K562 (cell line): ENCODE results near the gene MXI1. TPM values are rescaled to one million over a fixed set of nuclear protein-coding genes. Genes with fewer than 3 reads are reported as not detected.

ENCODE experiments used
- CTBP1 ChIP-seq: fragments of 450-650 bp; IDR thresholded peaks from 2 replicates; pipeline ENCODE4 v1.6.1; 2016; ENCODE audit warnings: borderline replicate concordance
- CXXC5 ChIP-seq: fragments of 250-450 bp; sonication (Bioruptor Pico); IDR thresholded peaks from 2 replicates; pipeline ENCODE4 v1.8.0; 2022; ENCODE audit warnings: inconsistent platforms, mild to moderate bottlenecking, moderate library complexity
- MCM7 ChIP-seq, 2 experiments: fragments of 450-650 bp; IDR thresholded peaks; 2 replicates each; pipeline ENCODE4 v1.6.1; 2016 to 2018
- POLR2G ChIP-seq: fragments of 200-400 bp; formaldehyde crosslinking; IDR thresholded peaks from 2 replicates; pipeline ENCODE4 v1.6.1; 2017; ENCODE audit warnings: low read depth, mild to moderate bottlenecking, antibody characterized with exemption, low read length, moderate library complexity
- RBM22 ChIP-seq: fragments of 200-400 bp; formaldehyde crosslinking; IDR thresholded peaks from 2 replicates; pipeline ENCODE4 v1.6.1; 2018; ENCODE audit warnings: low read length, low read depth; ENCODE audit not compliant: poor library complexity, severe bottlenecking
- XRCC3 ChIP-seq: fragments of 450-650 bp; IDR thresholded peaks from 2 replicates; pipeline ENCODE4 v1.6.1; 2017; ENCODE audit warnings: mild to moderate bottlenecking, moderate library complexity
- ZKSCAN3 ChIP-seq: fragments of 250-450 bp; sonication (Bioruptor Pico); IDR thresholded peaks from 2 replicates; pipeline ENCODE4 v1.4.0; 2020
- ZNF175 ChIP-seq: fragments of 200-800 bp; sonication (Bioruptor generic); IDR thresholded peaks from 2 replicates; pipeline ENCODE4 v1.6.1; 2016; ENCODE audit warnings: low read depth, mild to moderate bottlenecking, missing genetic modification characterization, missing compliant biosample characterization
- ZNF586 ChIP-seq: fragments of 450-650 bp; formaldehyde crosslinking; conservative IDR thresholded peaks from 2 replicates; pipeline ENCODE4 v1.4.0; 2020; ENCODE audit warnings: mild to moderate bottlenecking, moderate library complexity
- polyA plus RNA-seq, 8 experiments: library from polyadenylated mRNA; depleted of rRNA in 4 of 8; stranded (reverse) in 5 of 8; unstranded in 3 of 8; fragments of >200 nt; fragmentation: Nextera tagmentation in 2 of 8; fragmentation: Illumina TruSeq in 1 of 8; extraction: Ambion mirVana in 2 of 8; extraction: Trizol in 1 of 8; gene quantifications; 2 replicates each; pipeline versions ENCODE4 v1.2.1 to v1.2.3, GENCODE V29; 2011 to 2014; ENCODE audit warnings: inconsistent platforms in 1 of 8, missing spikeins in 1 of 8
- total RNA-seq, 7 experiments: library from RNA; depleted of rRNA in 6 of 7; stranded (reverse); fragments of >200 nt in 6 of 7; fragmentation: Illumina TruSeq in 2 of 7; extraction: Trizol in 2 of 7; gene quantifications; 2 replicates each; pipeline versions ENCODE4 v1.2.1 to v1.2.3, GENCODE V29; 2011 to 2021; ENCODE audit warnings: low replicate concordance in 1 of 7
- TF ChIP-seq, protein P1 (sequence below): fragments of 200-600 bp; sonication (generic); IDR thresholded peaks from one replicate; pipeline ENCODE4 v1.6.1; 2012; ENCODE audit warnings: mild to moderate bottlenecking, low read depth, low read length, inconsistent platforms
- TF ChIP-seq, protein P2 (sequence below): fragments of 450-650 bp; IDR thresholded peaks from 2 replicates; pipeline ENCODE4 v1.6.1; 2016; ENCODE audit warnings: borderline replicate concordance
- TF ChIP-seq, protein P3 (sequence below): sonication (generic); formaldehyde crosslinking; IDR thresholded peaks from 2 replicates; pipeline ENCODE4 v1.8.0; 2022; ENCODE audit warnings: missing genetic modification reagents, mild to moderate bottlenecking, moderate library complexity, borderline replicate concordance

MXI1 gene
- total and polyA plus RNA-seq, 9 of the 15 experiments (the other 6 are each of a cell fraction or from before 2014, with no cell fraction given) = 9.1 to 23.7 (median 14.8) TPM

DNA sequence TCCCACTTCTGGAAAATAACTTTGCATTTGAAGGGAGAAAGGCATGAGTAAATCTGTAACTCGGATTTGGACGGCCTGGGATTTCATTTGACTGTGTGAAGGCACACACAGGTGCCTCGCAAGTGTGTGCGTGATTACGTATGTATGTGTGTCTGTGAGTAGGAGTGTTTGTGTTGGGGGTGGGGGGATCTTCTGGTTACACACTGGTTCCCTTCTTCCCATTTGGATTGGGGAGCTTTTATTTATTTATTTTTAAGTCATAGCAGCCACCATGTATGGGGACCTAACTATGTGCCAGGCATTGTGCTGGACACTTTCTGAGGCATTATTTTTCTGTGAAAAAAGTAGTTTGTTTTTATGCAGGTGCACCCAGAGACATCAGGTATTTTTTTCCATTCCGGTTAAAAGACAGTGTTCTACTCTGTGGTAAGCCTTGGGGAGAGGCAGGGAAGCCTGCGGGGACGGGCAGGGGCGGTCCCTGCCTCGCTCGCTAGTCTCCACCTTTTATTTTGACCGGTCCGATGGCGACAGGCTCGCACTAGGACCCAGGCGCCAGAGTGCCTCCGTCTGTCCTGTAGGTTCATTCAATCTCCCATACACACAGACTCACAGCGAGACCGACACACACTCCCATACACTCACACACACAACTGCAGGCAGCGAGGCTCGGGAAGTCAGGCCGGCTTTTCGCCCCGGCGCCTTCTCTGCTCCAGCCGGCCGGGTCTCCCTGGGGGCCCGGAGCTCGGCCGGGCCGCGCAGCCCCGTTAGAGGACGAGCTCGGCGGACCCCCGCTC, at the start of gene MXI1 (continued):
- TF ChIP-seq, protein P1, sequence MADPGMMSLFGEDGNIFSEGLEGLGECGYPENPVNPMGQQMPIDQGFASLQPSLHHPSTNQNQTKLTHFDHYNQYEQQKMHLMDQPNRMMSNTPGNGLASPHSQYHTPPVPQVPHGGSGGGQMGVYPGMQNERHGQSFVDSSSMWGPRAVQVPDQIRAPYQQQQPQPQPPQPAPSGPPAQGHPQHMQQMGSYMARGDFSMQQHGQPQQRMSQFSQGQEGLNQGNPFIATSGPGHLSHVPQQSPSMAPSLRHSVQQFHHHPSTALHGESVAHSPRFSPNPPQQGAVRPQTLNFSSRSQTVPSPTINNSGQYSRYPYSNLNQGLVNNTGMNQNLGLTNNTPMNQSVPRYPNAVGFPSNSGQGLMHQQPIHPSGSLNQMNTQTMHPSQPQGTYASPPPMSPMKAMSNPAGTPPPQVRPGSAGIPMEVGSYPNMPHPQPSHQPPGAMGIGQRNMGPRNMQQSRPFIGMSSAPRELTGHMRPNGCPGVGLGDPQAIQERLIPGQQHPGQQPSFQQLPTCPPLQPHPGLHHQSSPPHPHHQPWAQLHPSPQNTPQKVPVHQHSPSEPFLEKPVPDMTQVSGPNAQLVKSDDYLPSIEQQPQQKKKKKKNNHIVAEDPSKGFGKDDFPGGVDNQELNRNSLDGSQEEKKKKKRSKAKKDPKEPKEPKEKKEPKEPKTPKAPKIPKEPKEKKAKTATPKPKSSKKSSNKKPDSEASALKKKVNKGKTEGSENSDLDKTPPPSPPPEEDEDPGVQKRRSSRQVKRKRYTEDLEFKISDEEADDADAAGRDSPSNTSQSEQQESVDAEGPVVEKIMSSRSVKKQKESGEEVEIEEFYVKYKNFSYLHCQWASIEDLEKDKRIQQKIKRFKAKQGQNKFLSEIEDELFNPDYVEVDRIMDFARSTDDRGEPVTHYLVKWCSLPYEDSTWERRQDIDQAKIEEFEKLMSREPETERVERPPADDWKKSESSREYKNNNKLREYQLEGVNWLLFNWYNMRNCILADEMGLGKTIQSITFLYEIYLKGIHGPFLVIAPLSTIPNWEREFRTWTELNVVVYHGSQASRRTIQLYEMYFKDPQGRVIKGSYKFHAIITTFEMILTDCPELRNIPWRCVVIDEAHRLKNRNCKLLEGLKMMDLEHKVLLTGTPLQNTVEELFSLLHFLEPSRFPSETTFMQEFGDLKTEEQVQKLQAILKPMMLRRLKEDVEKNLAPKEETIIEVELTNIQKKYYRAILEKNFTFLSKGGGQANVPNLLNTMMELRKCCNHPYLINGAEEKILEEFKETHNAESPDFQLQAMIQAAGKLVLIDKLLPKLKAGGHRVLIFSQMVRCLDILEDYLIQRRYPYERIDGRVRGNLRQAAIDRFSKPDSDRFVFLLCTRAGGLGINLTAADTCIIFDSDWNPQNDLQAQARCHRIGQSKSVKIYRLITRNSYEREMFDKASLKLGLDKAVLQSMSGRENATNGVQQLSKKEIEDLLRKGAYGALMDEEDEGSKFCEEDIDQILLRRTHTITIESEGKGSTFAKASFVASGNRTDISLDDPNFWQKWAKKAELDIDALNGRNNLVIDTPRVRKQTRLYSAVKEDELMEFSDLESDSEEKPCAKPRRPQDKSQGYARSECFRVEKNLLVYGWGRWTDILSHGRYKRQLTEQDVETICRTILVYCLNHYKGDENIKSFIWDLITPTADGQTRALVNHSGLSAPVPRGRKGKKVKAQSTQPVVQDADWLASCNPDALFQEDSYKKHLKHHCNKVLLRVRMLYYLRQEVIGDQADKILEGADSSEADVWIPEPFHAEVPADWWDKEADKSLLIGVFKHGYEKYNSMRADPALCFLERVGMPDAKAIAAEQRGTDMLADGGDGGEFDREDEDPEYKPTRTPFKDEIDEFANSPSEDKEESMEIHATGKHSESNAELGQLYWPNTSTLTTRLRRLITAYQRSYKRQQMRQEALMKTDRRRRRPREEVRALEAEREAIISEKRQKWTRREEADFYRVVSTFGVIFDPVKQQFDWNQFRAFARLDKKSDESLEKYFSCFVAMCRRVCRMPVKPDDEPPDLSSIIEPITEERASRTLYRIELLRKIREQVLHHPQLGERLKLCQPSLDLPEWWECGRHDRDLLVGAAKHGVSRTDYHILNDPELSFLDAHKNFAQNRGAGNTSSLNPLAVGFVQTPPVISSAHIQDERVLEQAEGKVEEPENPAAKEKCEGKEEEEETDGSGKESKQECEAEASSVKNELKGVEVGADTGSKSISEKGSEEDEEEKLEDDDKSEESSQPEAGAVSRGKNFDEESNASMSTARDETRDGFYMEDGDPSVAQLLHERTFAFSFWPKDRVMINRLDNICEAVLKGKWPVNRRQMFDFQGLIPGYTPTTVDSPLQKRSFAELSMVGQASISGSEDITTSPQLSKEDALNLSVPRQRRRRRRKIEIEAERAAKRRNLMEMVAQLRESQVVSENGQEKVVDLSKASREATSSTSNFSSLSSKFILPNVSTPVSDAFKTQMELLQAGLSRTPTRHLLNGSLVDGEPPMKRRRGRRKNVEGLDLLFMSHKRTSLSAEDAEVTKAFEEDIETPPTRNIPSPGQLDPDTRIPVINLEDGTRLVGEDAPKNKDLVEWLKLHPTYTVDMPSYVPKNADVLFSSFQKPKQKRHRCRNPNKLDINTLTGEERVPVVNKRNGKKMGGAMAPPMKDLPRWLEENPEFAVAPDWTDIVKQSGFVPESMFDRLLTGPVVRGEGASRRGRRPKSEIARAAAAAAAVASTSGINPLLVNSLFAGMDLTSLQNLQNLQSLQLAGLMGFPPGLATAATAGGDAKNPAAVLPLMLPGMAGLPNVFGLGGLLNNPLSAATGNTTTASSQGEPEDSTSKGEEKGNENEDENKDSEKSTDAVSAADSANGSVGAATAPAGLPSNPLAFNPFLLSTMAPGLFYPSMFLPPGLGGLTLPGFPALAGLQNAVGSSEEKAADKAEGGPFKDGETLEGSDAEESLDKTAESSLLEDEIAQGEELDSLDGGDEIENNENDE = no peak
- no peak for TF ChIP-seq ZKSCAN3
- no peak for TF ChIP-seq ZNF175 (CRISPR knock-in tag)
- TF ChIP-seq, protein P2, sequence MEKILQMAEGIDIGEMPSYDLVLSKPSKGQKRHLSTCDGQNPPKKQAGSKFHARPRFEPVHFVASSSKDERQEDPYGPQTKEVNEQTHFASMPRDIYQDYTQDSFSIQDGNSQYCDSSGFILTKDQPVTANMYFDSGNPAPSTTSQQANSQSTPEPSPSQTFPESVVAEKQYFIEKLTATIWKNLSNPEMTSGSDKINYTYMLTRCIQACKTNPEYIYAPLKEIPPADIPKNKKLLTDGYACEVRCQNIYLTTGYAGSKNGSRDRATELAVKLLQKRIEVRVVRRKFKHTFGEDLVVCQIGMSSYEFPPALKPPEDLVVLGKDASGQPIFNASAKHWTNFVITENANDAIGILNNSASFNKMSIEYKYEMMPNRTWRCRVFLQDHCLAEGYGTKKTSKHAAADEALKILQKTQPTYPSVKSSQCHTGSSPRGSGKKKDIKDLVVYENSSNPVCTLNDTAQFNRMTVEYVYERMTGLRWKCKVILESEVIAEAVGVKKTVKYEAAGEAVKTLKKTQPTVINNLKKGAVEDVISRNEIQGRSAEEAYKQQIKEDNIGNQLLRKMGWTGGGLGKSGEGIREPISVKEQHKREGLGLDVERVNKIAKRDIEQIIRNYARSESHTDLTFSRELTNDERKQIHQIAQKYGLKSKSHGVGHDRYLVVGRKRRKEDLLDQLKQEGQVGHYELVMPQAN = peak; percentile 31; the same call in 1 of the 2 replicates
- no peak for TF ChIP-seq XRCC3
- no peak for TF ChIP-seq ZNF586
- peak; percentile 45 for TF ChIP-seq CXXC5 (CRISPR knock-in tag)
- peak; percentile 77 for TF ChIP-seq POLR2G
- peak; percentile 39; the same call in 1 of the 2 replicates for TF ChIP-seq CTBP1
- no peak for TF ChIP-seq MCM7 (IDR thresholded peaks at IDR 0.05)
- TF ChIP-seq, protein P3, sequence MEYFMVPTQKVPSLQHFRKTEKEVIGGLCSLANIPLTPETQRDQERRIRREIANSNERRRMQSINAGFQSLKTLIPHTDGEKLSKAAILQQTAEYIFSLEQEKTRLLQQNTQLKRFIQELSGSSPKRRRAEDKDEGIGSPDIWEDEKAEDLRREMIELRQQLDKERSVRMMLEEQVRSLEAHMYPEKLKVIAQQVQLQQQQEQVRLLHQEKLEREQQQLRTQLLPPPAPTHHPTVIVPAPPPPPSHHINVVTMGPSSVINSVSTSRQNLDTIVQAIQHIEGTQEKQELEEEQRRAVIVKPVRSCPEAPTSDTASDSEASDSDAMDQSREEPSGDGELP (CRISPR knock-in tag) = peak; percentile 42; the same call in 1 of the 2 replicates
- TF ChIP-seq RBM22 = no peak
